B cell (primary cell): ENCODE measurements around the gene AXIN1. TPM values are rescaled to one million over a fixed set of nuclear protein-coding genes. Genes with fewer than 3 reads are reported as not detected.

Source experiments
- ATAC-seq: fragments of 200-7000 bp; cut with Tn5 transposase; one replicate; pipeline ENCODE4 v1.10.0; 2021; ENCODE audit warnings: low read depth, mild to moderate bottlenecking, moderate number of reproducible peaks, moderate library complexity
- CTCF ChIA-PET: fragments of 350-600 bp; sonication (Branson Sonifier 250); formaldehyde crosslinking; loops from one replicate; lab custom pipeline; 2021; ENCODE audit warnings: antibody characterized with exemption, inconsistent platforms; lab: Charles Lee
- POLR2A ChIA-PET: fragments of 350-600 bp; sonication (Branson Sonifier 250); formaldehyde crosslinking; loops from one replicate; lab custom pipeline; 2021; ENCODE audit warnings: antibody characterized with exemption; lab: Charles Lee
- DNase-seq: peaks from one replicate; pipeline ENCODE4 v3.0.0; 2013
- H2AFZ ChIP-seq: 2 replicates; pipeline ENCODE4 v1.6.1; 2012; ENCODE audit warnings: mild to moderate bottlenecking, low read depth, low read length; ENCODE audit not compliant: insufficient read depth, poor library complexity, severe bottlenecking
- H3K27ac ChIP-seq, 2 donors: 1 replicate in 1 of 2; 2 replicates in 1 of 2; pipeline ENCODE4 v1.5.1; 2012 to 2013; ENCODE audit warnings: low read length in 2 of 2, mild to moderate bottlenecking in 2 of 2, moderate library complexity in 1 of 2
- H3K27me3 ChIP-seq, 4 experiments: fragments of 200-600 bp in 1 of 4; sonication (generic) in 1 of 4; replicated peaks in 1 of 4; 1 replicate in 2 of 4; 2 replicates in 2 of 4; pipeline versions ENCODE4 v1.6.1 to v1.7.0; 2013 to 2016; ENCODE audit warnings: low read length in 3 of 4, mild to moderate bottlenecking in 2 of 4, mixed read lengths in 1 of 4, moderate library complexity in 1 of 4; ENCODE audit not compliant: insufficient read depth in 4 of 4, control insufficient read depth in 3 of 4; ENCODE audit errors: control extremely low read depth in 1 of 4
- H3K36me3 ChIP-seq, 2 experiments: replicated peaks in 1 of 2; 1 replicate in 1 of 2; 2 replicates in 1 of 2; pipeline versions ENCODE4 v1.6.1 to v1.7.1; 2013; ENCODE audit warnings: low read length in 1 of 2; ENCODE audit not compliant: insufficient read depth in 2 of 2, control insufficient read depth in 1 of 2; ENCODE audit errors: control extremely low read depth in 1 of 2, extremely low read depth in 1 of 2
- H3K4me1 ChIP-seq, 2 donors: fragments of 200-600 bp in 1 of 2; sonication (generic) in 1 of 2; 1 replicate in 1 of 2; 2 replicates in 1 of 2; pipeline versions ENCODE4 v1.5.1 to v1.6.1; 2013 to 2017; ENCODE audit warnings: low read length in 2 of 2; ENCODE audit not compliant: control insufficient read depth in 2 of 2, insufficient read depth in 2 of 2
- H3K4me2 ChIP-seq: replicated peaks from 2 replicates; pipeline ENCODE3; 2012; ENCODE audit warnings: mild to moderate bottlenecking, low read depth, low read length; ENCODE audit not compliant: poor library complexity, severe bottlenecking
- H3K4me3 ChIP-seq, 5 experiments: fragments of 200-600 bp in 1 of 5; sonication (generic) in 1 of 5; 1 replicate in 3 of 5; 2 replicates in 2 of 5; pipeline versions ENCODE4 v1.5.1 to v1.7.0; 2011 to 2016; ENCODE audit warnings: low read length in 4 of 5, mild to moderate bottlenecking in 4 of 5, low read depth in 2 of 5, control low read depth in 1 of 5, moderate library complexity in 1 of 5; ENCODE audit not compliant: insufficient read depth in 1 of 5; ENCODE audit errors: control extremely low read depth in 1 of 5, extremely low read depth in 1 of 5
- H3K79me2 ChIP-seq: fragments of 200-600 bp; sonication (generic); one replicate; pipeline ENCODE4 v1.6.0; 2016; ENCODE audit warnings: low read length; ENCODE audit not compliant: control insufficient read depth, insufficient read depth
- H3K9ac ChIP-seq: fragments of 200-600 bp; sonication (generic); 2 replicates; pipeline ENCODE4 v1.6.1; 2017; ENCODE audit warnings: mild to moderate bottlenecking, low read length, moderate library complexity
- H3K9me3 ChIP-seq, 3 donors: one replicate each; pipeline versions ENCODE4 v1.6.1 to v1.7.1; 2013; ENCODE audit warnings: low read length in 2 of 3; ENCODE audit not compliant: control insufficient read depth in 2 of 3, insufficient read depth in 1 of 3; ENCODE audit errors: control extremely low read depth in 1 of 3
- H4K20me1 ChIP-seq: 2 replicates; pipeline ENCODE4 v1.6.0; 2012; ENCODE audit warnings: mild to moderate bottlenecking, low read length; ENCODE audit not compliant: insufficient read depth, control insufficient read depth, poor library complexity, severe bottlenecking
- H3K27ac Mint-ChIP-seq: one replicate; pipeline ENCODE4 v1.8.0; 2021; ENCODE audit warnings: mixed read lengths
- H3K27me3 Mint-ChIP-seq: one replicate; pipeline ENCODE4 v1.8.0; 2021; ENCODE audit warnings: mixed read lengths
- H3K4me1 Mint-ChIP-seq: one replicate; pipeline ENCODE4 v1.8.0; 2021; ENCODE audit warnings: mixed read lengths
- H3K4me3 Mint-ChIP-seq: one replicate; pipeline ENCODE4 v1.8.0; 2021; ENCODE audit warnings: mixed read lengths
- H3K9me3 Mint-ChIP-seq: one replicate; pipeline ENCODE4 v1.8.0; 2022; ENCODE audit warnings: mixed read lengths; ENCODE audit not compliant: insufficient read depth
- EZH2 ChIP-seq: IDR thresholded peaks from 2 replicates; pipeline ENCODE4 v1.6.1; 2012; ENCODE audit warnings: borderline replicate concordance, low read depth, mild to moderate bottlenecking, moderate library complexity, low read length; ENCODE audit not compliant: insufficient read depth, poor library complexity, severe bottlenecking
- WGBS: methylation state at CpG from one replicate; pipeline ENCODE4 v1.1.5; 2013; ENCODE audit warnings: missing lambda C conversion rate; ENCODE audit not compliant: insufficient coverage; 5-methylcytosine and 5-hydroxymethylcytosine counted together
- intact Hi-C: fragments of 100-400 bp; cut with micrococcal nuclease; formaldehyde crosslinking; loops from one replicate; pipeline ENCODE4 v1.10.0; 2022
- polyA plus RNA-seq: library from polyadenylated mRNA; depleted of rRNA; stranded (reverse); fragments of >200 nt; gene quantifications from 2 replicates; pipeline ENCODE4 v1.2.3, GENCODE V29; 2012
- total RNA-seq, 2 donors: library from RNA; stranded (reverse); fragments of 120-200 nt in 1 of 2; gene quantifications; 1 replicate in 1 of 2; 2 replicates in 1 of 2; pipeline versions ENCODE4 v1.2.3 to v1.2.4, GENCODE V29; 2013 to 2022
- TF ChIP-seq, protein P1 (sequence below): fragments of 200-600 bp; IDR thresholded peaks from one replicate; pipeline ENCODE4 v1.8.0; 2022; ENCODE audit warnings: antibody characterized with exemption, mild to moderate bottlenecking

The AXIN1 gene
- total and polyA plus RNA-seq, 2 donors (not counting 1 experiment from before 2014, with no cell fraction given): 39.0 to 40.8 TPM

DNA sequence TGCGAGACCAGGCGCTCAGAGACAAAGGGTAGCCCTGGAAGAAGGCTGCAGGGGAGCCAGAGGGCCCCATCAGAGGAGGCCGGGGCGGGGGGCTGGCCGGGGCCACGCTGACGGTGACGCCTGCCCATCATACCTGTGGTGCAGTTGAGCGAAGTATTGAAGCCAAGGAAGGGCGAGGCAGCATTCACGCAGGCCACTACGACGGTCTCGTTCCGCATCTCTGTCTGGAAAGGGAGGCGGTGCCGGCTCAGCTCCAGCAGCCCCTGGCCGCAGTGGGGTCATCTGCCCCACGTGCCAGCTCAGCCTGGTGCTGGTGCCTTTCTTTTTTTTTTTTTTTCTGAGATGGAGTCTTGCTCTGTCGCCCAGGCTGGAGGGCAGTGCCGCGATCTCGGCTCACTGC, 22.7 kb upstream of the AXIN1 start:
- Histone ChIP-seq H2AFZ (no peak overlapping the region), H3K4me1 (peaks cover 6 to 12% of the 10 kb centered on the region in 2 donors), H3K4me3 (no peak overlapping the region), H3K27me3 (no peaks in the 10 kb centered on the region), H3K4me2 (no peak overlapping the region), H3K36me3 (peaks cover 0 to 34% of the 10 kb centered on the region in 2 experiments), H3K79me2 (peaks cover 19% of the 10 kb centered on the region), H3K9ac (no peak overlapping the region), H3K9me3 (no peaks in the 10 kb centered on the region), H3K27ac (no peak overlapping the region), H4K20me1 (peaks cover 8% of the 10 kb centered on the region)
- no peaks in the 10 kb centered on the region for H3K9me3 Mint-ChIP-seq
- H3K27ac Mint-ChIP-seq: no peak overlapping the region
- H3K4me1 Mint-ChIP-seq: peaks cover 13% of the 10 kb centered on the region
- no peaks in the 10 kb centered on the region for H3K27me3 Mint-ChIP-seq
- ChIA-PET CTCF (interaction anchor here (1.1 kb wide), 1 partner anchor 13 kb away, joined by 3 read pairs; no protein-coding TSS in a partner anchor), POLR2A (interaction anchor here (0.6 to 0.7 kb wide), 2 partner anchors 22 to 218 kb away, joined by 4 read pairs; no protein-coding TSS in a partner anchor)
- H3K4me3 Mint-ChIP-seq: no peak overlapping the region
- no peak for TF ChIP-seq EZH2
- TF ChIP-seq, protein P1, sequence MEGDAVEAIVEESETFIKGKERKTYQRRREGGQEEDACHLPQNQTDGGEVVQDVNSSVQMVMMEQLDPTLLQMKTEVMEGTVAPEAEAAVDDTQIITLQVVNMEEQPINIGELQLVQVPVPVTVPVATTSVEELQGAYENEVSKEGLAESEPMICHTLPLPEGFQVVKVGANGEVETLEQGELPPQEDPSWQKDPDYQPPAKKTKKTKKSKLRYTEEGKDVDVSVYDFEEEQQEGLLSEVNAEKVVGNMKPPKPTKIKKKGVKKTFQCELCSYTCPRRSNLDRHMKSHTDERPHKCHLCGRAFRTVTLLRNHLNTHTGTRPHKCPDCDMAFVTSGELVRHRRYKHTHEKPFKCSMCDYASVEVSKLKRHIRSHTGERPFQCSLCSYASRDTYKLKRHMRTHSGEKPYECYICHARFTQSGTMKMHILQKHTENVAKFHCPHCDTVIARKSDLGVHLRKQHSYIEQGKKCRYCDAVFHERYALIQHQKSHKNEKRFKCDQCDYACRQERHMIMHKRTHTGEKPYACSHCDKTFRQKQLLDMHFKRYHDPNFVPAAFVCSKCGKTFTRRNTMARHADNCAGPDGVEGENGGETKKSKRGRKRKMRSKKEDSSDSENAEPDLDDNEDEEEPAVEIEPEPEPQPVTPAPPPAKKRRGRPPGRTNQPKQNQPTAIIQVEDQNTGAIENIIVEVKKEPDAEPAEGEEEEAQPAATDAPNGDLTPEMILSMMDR: no peak
- ATAC-seq: no peak
- DNase-seq: no peak
- 96% methylated on average over 16 of the region's 23 CpGs for WGBS
- intact Hi-C loops: no loop called here

DNA sequence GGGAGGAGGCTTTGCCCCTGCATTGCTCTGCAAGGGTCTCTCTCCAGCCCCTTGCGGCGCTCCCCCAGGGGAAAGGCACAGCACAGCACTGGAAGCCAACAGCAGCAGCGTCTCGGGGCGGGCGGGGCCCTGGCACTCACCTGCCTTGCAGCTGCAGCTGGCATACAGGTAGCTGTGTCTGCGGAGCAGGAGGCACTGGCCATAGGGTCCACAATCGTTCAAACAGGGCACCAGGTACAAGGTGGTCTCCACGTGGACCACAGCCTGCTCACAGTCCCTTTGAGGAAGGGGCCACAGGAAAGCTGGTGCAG, 22.0 kb upstream of the AXIN1 start:
- H3K4me3 Mint-ChIP-seq: no peak overlapping the region
- no peak overlapping the region for H2AFZ ChIP-seq
- no peak overlapping the region for H3K27ac Mint-ChIP-seq
- no peak for TF ChIP-seq EZH2
- TF ChIP-seq, protein P1: no peak
- H4K20me1 ChIP-seq: peaks cover 7% of the 10 kb centered on the region
- H3K36me3 ChIP-seq: peaks cover 0 to 34% of the 10 kb centered on the region in 2 experiments
- no peaks in the 10 kb centered on the region for H3K9me3 ChIP-seq
- no peak overlapping the region for H3K9ac ChIP-seq
- ChIA-PET POLR2A (no interaction called here), CTCF (interaction anchor here (1.1 kb wide), 1 partner anchor 12 kb away, joined by 3 read pairs; no protein-coding TSS in a partner anchor)
- no peak overlapping the region for H3K4me2 ChIP-seq
- peaks cover 14% of the 10 kb centered on the region for H3K4me1 Mint-ChIP-seq
- no peak overlapping the region for H3K4me3 ChIP-seq
- no peak for DNase-seq
- H3K27me3 Mint-ChIP-seq: no peaks in the 10 kb centered on the region
- H3K27ac ChIP-seq: no peak overlapping the region
- 97% methylated on average over 9 of the region's 9 CpGs for WGBS
- peaks cover 6 to 14% of the 10 kb centered on the region in 2 donors for H3K4me1 ChIP-seq
- no peak for ATAC-seq
- no peaks in the 10 kb centered on the region for H3K27me3 ChIP-seq
- H3K79me2 ChIP-seq: peaks cover 13% of the 10 kb centered on the region
- intact Hi-C loops: no loop called here
- H3K9me3 Mint-ChIP-seq: no peaks in the 10 kb centered on the region
